Measurements from ENCODE around the gene DLD.

DLD gene

GRCh38 chr7:107878636-107879035, 12.3 kb upstream of the DLD start:
- TF ChIP-seq PPARA (CRISPR knock-in tag; IDR thresholded peaks at IDR 0.05; ENCODE audit: borderline replicate concordance) (no peak), ARNTL (CRISPR knock-in tag; IDR thresholded peaks at IDR 0.05; ENCODE audit: borderline replicate concordance, low read depth) (no peak), POU6F1 (CRISPR knock-in tag; IDR thresholded peaks at IDR 0.05; ENCODE audit: borderline replicate concordance, low read depth) (no peak)

GRCh38 chr7:107879400-107880035, 11.5 kb upstream of the DLD start:
- TF ChIP-seq ZC3H10 (CRISPR knock-in tag; IDR thresholded peaks at IDR 0.05) (0 out of 2 replicates have a peak, but pooled peaks have one; percentile 49), ESRRG (CRISPR knock-in tag; IDR thresholded peaks at IDR 0.05) (no peak), OSR1 (CRISPR knock-in tag; IDR thresholded peaks at IDR 0.05) (no peak), ZFP3 (CRISPR knock-in tag; IDR thresholded peaks at IDR 0.05) (peak; percentile 43; the same call in 1 of the 2 replicates), ZFP30 (CRISPR knock-in tag; IDR thresholded peaks at IDR 0.05) (no peak), CSRNP3 (CRISPR knock-in tag; IDR thresholded peaks at IDR 0.05) (no peak), PPARA (CRISPR knock-in tag; IDR thresholded peaks at IDR 0.05; ENCODE audit: borderline replicate concordance) (no peak), ISL1 (CRISPR knock-in tag; IDR thresholded peaks at IDR 0.05) (no peak), ZNF565 (CRISPR knock-in tag; conservative IDR thresholded peaks at IDR 0.05; ENCODE audit: low read depth) (no peak)
- ATAC-seq, result peak; percentile 95

More at GRCh38 chr7:107878636-107879035, 12.3 kb upstream of the DLD start:
- ATAC-seq, result no peak

- no peak for ATAC-seq
- TF ChIP-seq TSHZ2 (CRISPR knock-in tag; IDR thresholded peaks at IDR 0.05), result no peak
- TF ChIP-seq OSR1 (CRISPR knock-in tag; IDR thresholded peaks at IDR 0.05), result no peak
- no peak for TF ChIP-seq CSRNP3 (CRISPR knock-in tag; IDR thresholded peaks at IDR 0.05)
- no peak for TF ChIP-seq ARNTL (CRISPR knock-in tag; IDR thresholded peaks at IDR 0.05; ENCODE audit: borderline replicate concordance, low read depth)
- no peak for TF ChIP-seq PATZ1 (CRISPR knock-in tag; IDR thresholded peaks at IDR 0.05; ENCODE audit: borderline replicate concordance)
- TF ChIP-seq ZFP3 (CRISPR knock-in tag; IDR thresholded peaks at IDR 0.05), result no peak
- no peak for TF ChIP-seq CSDC2 (CRISPR knock-in tag; IDR thresholded peaks at IDR 0.05)
- TF ChIP-seq ZNF70 (CRISPR knock-in tag; IDR thresholded peaks at IDR 0.05), result no peak
- no peak for TF ChIP-seq ZNF8 (CRISPR knock-in tag; IDR thresholded peaks at IDR 0.05)
- TF ChIP-seq ZC3H10 (CRISPR knock-in tag; IDR thresholded peaks at IDR 0.05), result no peak
- no peak for TF ChIP-seq ESRRG (CRISPR knock-in tag; IDR thresholded peaks at IDR 0.05)
- TF ChIP-seq PPARA (CRISPR knock-in tag; IDR thresholded peaks at IDR 0.05; ENCODE audit: borderline replicate concordance), result no peak
- TF ChIP-seq TCF4 (CRISPR knock-in tag; IDR thresholded peaks at IDR 0.05; ENCODE audit: borderline replicate concordance), result no peak
Measured at GRCh38 chr7:107882766-107883165, 8.2 kb upstream of the DLD start.
